Fibroblast of lung (primary cell): Measurements from ENCODE around the gene USP37. TPM values are rescaled to one million over a fixed set of nuclear protein-coding genes. Genes with fewer than 3 reads are reported as not detected.
"Not testable (repeated sequence)": the region's sequence is repeated elsewhere in the genome, so short reads cannot be mapped to it uniquely, and the experiment has no call there.

Source experiments
- DNase-seq, 2 donors: peaks; one replicate each; pipeline versions ENCODE4 v3.0.0 to v3.0.0-alpha.2; 2010; ENCODE audit warnings: low read depth in 2 of 2
- H2AFZ ChIP-seq: 2 replicates; pipeline ENCODE4 v1.5.1; 2012; ENCODE audit warnings: low read length, control low read depth, inconsistent platforms
- H3K27ac ChIP-seq: 2 replicates; pipeline ENCODE4 v1.5.1; 2011; ENCODE audit warnings: low read length, control low read depth; ENCODE audit not compliant: insufficient read depth
- H3K27me3 ChIP-seq: 2 replicates; pipeline ENCODE4 v1.5.1; 2011; ENCODE audit warnings: mild to moderate bottlenecking, low read length; ENCODE audit not compliant: control insufficient read depth, insufficient read depth
- H3K36me3 ChIP-seq: 2 replicates; pipeline ENCODE4 v1.5.1; 2011; ENCODE audit warnings: low read length; ENCODE audit not compliant: control insufficient read depth, insufficient read depth
- H3K4me1 ChIP-seq: 2 replicates; pipeline ENCODE4 v1.5.1; 2011; ENCODE audit warnings: low read length; ENCODE audit not compliant: control insufficient read depth, insufficient read depth; ENCODE audit errors: extremely low read depth
- H3K4me2 ChIP-seq: 2 replicates; pipeline ENCODE4 v1.5.1; 2011; ENCODE audit warnings: low read length, control low read depth; ENCODE audit not compliant: insufficient read depth; ENCODE audit errors: extremely low read depth
- H3K4me3 ChIP-seq, 4 experiments: fragments of 200-600 bp in 1 of 4; sonication (generic) in 1 of 4; replicated peaks in 1 of 4; 2 replicates each; pipeline ENCODE4 v1.5.1; 2011 to 2016; ENCODE audit warnings: low read length in 4 of 4, low read depth in 3 of 4, mild to moderate bottlenecking in 3 of 4, control low read depth in 2 of 4, inconsistent platforms in 1 of 4, mixed read lengths in 1 of 4; ENCODE audit not compliant: insufficient read depth in 1 of 4; ENCODE audit errors: control extremely low read depth in 1 of 4
- H3K79me2 ChIP-seq: 2 replicates; pipeline ENCODE4 v1.5.1; 2012; ENCODE audit warnings: mild to moderate bottlenecking, low read length, inconsistent platforms; ENCODE audit not compliant: control insufficient read depth, insufficient read depth
- H3K9ac ChIP-seq: 2 replicates; pipeline ENCODE4 v1.5.1; 2011; ENCODE audit warnings: mild to moderate bottlenecking, low read length, control low read depth; ENCODE audit not compliant: insufficient read depth
- H3K9me3 ChIP-seq: 2 replicates; pipeline ENCODE4 v1.5.1; 2012; ENCODE audit warnings: low read depth, low read length; ENCODE audit not compliant: control insufficient read depth, insufficient read depth
- H4K20me1 ChIP-seq: 2 replicates; pipeline ENCODE4 v1.5.1; 2011; ENCODE audit warnings: low read length; ENCODE audit not compliant: control insufficient read depth, insufficient read depth; ENCODE audit errors: extremely low read depth
- CTCF ChIP-seq, 2 donors: IDR thresholded peaks in 1 of 2; conservative IDR thresholded peaks in 1 of 2; 1 replicate in 1 of 2; 2 replicates in 1 of 2; pipeline ENCODE4 v1.5.1; 2011 to 2012; ENCODE audit warnings: low read length in 2 of 2, control low read depth in 1 of 2, inconsistent platforms in 1 of 2, low read depth in 1 of 2, mild to moderate bottlenecking in 1 of 2
- EZH2 ChIP-seq: IDR thresholded peaks from 2 replicates; pipeline ENCODE4 v1.5.1; 2012; ENCODE audit warnings: low read length, control low read depth, mild to moderate bottlenecking; ENCODE audit errors: missing control alignments
- polyA plus RNA-seq, 2 donors: library from polyadenylated mRNA; depleted of rRNA in 1 of 2; stranded (reverse) in 1 of 2; unstranded in 1 of 2; fragments of >200 nt; gene quantifications; 2 replicates each; pipeline ENCODE4 v1.2.1, GENCODE V29; 2011 to 2012; ENCODE audit warnings: missing spikeins in 1 of 2
- total RNA-seq: library from RNA; depleted of rRNA; stranded (reverse); fragments of >200 nt; gene quantifications from 2 replicates; pipeline ENCODE4 v1.2.1, GENCODE V29; 2014

USP37 gene
- total and polyA plus RNA-seq, 2 donors (not counting 1 experiment from before 2014, with no cell fraction given) = 4.6 to 8.3 TPM

GRCh38 chr2:218555527-218555926 is 12.6 kb downstream of the USP37 start:
- Histone ChIP-seq H3K4me1 (no peaks in the 10 kb centered on the region), H3K9ac (no peak overlapping the region), H3K27me3 (no peaks in the 10 kb centered on the region), H3K4me2 (no peak overlapping the region), H3K27ac (no peak overlapping the region), H3K36me3 (peaks cover 6% of the 10 kb centered on the region), H4K20me1 (no peaks in the 10 kb centered on the region), H3K79me2 (no peaks in the 10 kb centered on the region), H3K4me3 (no peak overlapping the region), H2AFZ (no peak overlapping the region), H3K9me3 (no peaks in the 10 kb centered on the region)
- TF ChIP-seq CTCF (conservative IDR thresholded peaks at IDR 0.05 in 1 of 2, IDR thresholded peaks at IDR 0.05 in 1 of 2; ENCODE audit: low read depth in 1 of 2, low read length in 2 of 2) (no peak), EZH2 (no peak)
- DNase-seq = no peak

GRCh38 chr2:218554225-218554624 is 13.9 kb downstream of the USP37 start:
- not testable (repeated sequence) for H3K79me2 ChIP-seq, H3K4me2 ChIP-seq, H3K9me3 ChIP-seq, H3K27ac ChIP-seq, H3K27me3 ChIP-seq, H3K4me1 ChIP-seq, H4K20me1 ChIP-seq, DNase-seq, H3K36me3 ChIP-seq, H3K4me3 ChIP-seq, H3K9ac ChIP-seq, H2AFZ ChIP-seq

GRCh38 chr2:218547978-218548377 is 20.2 kb downstream of the USP37 start:
- H4K20me1 ChIP-seq = no peaks in the 10 kb centered on the region
- no peaks in the 10 kb centered on the region for H3K9me3 ChIP-seq
- no peaks in the 10 kb centered on the region for H3K27me3 ChIP-seq
- DNase-seq = no peak
- no peak overlapping the region for H3K4me2 ChIP-seq
- no peak overlapping the region for H2AFZ ChIP-seq
- H3K27ac ChIP-seq = no peak overlapping the region
- H3K36me3 ChIP-seq = peaks cover 3% of the 10 kb centered on the region
- H3K79me2 ChIP-seq = no peaks in the 10 kb centered on the region
- H3K4me1 ChIP-seq = no peaks in the 10 kb centered on the region
- TF ChIP-seq EZH2 (no peak), CTCF (conservative IDR thresholded peaks at IDR 0.05 in 1 of 2, IDR thresholded peaks at IDR 0.05 in 1 of 2; ENCODE audit: low read depth in 1 of 2, low read length in 2 of 2) (no peak)
- H3K4me3 ChIP-seq = no peak overlapping the region
- H3K9ac ChIP-seq = no peak overlapping the region
